HEK293 (cell line): ENCODE measurements around the gene RBFOX1.

Source experiments
- CTCF ChIA-PET: fragments of 350-600 bp; formaldehyde crosslinking; extraction: SDS; loops from one replicate; lab custom pipeline; 2021; ENCODE audit warnings: antibody characterized with exemption; lab: Yijun Ruan, JAX
- POLR2A ChIA-PET: fragments of 300-600 bp; formaldehyde crosslinking; extraction: SDS; loops from one replicate; lab custom pipeline; 2020; ENCODE audit warnings: antibody characterized with exemption, inconsistent platforms; lab: Yijun Ruan, JAX
- H3K27ac ChIP-seq: fragments of 200-500 bp; sonication (Bioruptor generic); 2 replicates; pipeline ENCODE4 v1.5.1; 2014; ENCODE audit warnings: low read depth, low read length, control low read depth, inconsistent platforms; ENCODE audit errors: extremely low read depth
- H3K36me3 ChIP-seq, 2 experiments: fragments of 200-500 bp in 1 of 2; sonication (Bioruptor generic) in 1 of 2; 1 replicate in 1 of 2; 2 replicates in 1 of 2; pipeline ENCODE4 v1.5.1; 2014 to 2017; ENCODE audit warnings: inconsistent platforms in 2 of 2, low read length in 2 of 2; ENCODE audit not compliant: control insufficient read depth in 2 of 2, insufficient read depth in 1 of 2
- H3K4me1 ChIP-seq: fragments of 200-500 bp; sonication (Bioruptor generic); 2 replicates; pipeline ENCODE4 v1.5.1; 2014; ENCODE audit warnings: mild to moderate bottlenecking, low read length, inconsistent platforms; ENCODE audit not compliant: control insufficient read depth, insufficient read depth
- H3K4me3 ChIP-seq: 2 replicates; pipeline ENCODE4 v1.5.1; 2011; ENCODE audit warnings: low read depth, mild to moderate bottlenecking, control low read depth, low read length, moderate library complexity
- H3K9me3 ChIP-seq: fragments of 200-500 bp; sonication (Bioruptor generic); 2 replicates; pipeline ENCODE4 v1.5.1; 2014; ENCODE audit warnings: low read depth, low read length, inconsistent platforms; ENCODE audit not compliant: control insufficient read depth, insufficient read depth
- BCL11A ChIP-seq: fragments of 450-650 bp; formaldehyde crosslinking; IDR thresholded peaks from 2 replicates; pipeline ENCODE4 v1.5.1; 2016; ENCODE audit warnings: low read depth, missing biosample characterization, missing genetic modification characterization
- BCL11B ChIP-seq: fragments of 450-650 bp; formaldehyde crosslinking; IDR thresholded peaks from 2 replicates; pipeline ENCODE4 v1.5.1; 2016; ENCODE audit warnings: low read depth, missing biosample characterization, missing genetic modification characterization
- GLI4 ChIP-seq: fragments of 450-650 bp; formaldehyde crosslinking; IDR thresholded peaks from 2 replicates; pipeline ENCODE4 v1.5.1; 2016; ENCODE audit warnings: missing biosample characterization, missing genetic modification characterization
- GLIS2 ChIP-seq: fragments of 450-650 bp; formaldehyde crosslinking; IDR thresholded peaks from 2 replicates; pipeline ENCODE4 v1.5.1; 2016; ENCODE audit warnings: missing biosample characterization, missing genetic modification characterization
- HOXD13 ChIP-seq: sonication (generic); formaldehyde crosslinking; IDR thresholded peaks from 2 replicates; pipeline ENCODE4 v1.8.0; 2022; ENCODE audit warnings: missing genetic modification reagents, borderline replicate concordance
- KLF16 ChIP-seq: fragments of 450-650 bp; formaldehyde crosslinking; IDR thresholded peaks from 2 replicates; pipeline ENCODE4 v1.5.1; 2017; ENCODE audit warnings: missing biosample characterization, missing genetic modification characterization
- KLF8 ChIP-seq: fragments of 450-650 bp; formaldehyde crosslinking; IDR thresholded peaks from 2 replicates; pipeline ENCODE4 v1.5.1; 2016; ENCODE audit warnings: missing biosample characterization, missing genetic modification characterization
- MYNN ChIP-seq: fragments of 450-650 bp; formaldehyde crosslinking; IDR thresholded peaks from 2 replicates; pipeline ENCODE4 v1.5.1; 2016; ENCODE audit warnings: missing biosample characterization, missing genetic modification characterization, borderline replicate concordance
- SCRT2 ChIP-seq: fragments of 450-650 bp; formaldehyde crosslinking; IDR thresholded peaks from 2 replicates; pipeline ENCODE4 v1.5.1; 2016; ENCODE audit warnings: missing biosample characterization, missing genetic modification characterization
- SP2 ChIP-seq: fragments of 450-650 bp; formaldehyde crosslinking; IDR thresholded peaks from 2 replicates; pipeline ENCODE4 v1.5.1; 2016; ENCODE audit warnings: missing biosample characterization, missing genetic modification characterization
- ZFP37 ChIP-seq: fragments of 450-650 bp; formaldehyde crosslinking; IDR thresholded peaks from 2 replicates; pipeline ENCODE4 v1.5.1; 2016; ENCODE audit warnings: missing biosample characterization, missing genetic modification characterization
- ZFP41 ChIP-seq: fragments of 450-650 bp; formaldehyde crosslinking; IDR thresholded peaks from 2 replicates; pipeline ENCODE4 v1.5.1; 2016; ENCODE audit warnings: missing biosample characterization, missing genetic modification characterization, borderline replicate concordance
- ZIC2 ChIP-seq: fragments of 450-650 bp; formaldehyde crosslinking; IDR thresholded peaks from 2 replicates; pipeline ENCODE4 v1.5.1; 2016; ENCODE audit warnings: missing biosample characterization, missing genetic modification characterization
- ZNF112 ChIP-seq: fragments of 450-650 bp; formaldehyde crosslinking; IDR thresholded peaks from 2 replicates; pipeline ENCODE4 v1.5.0; 2017; ENCODE audit warnings: missing biosample characterization, missing genetic modification characterization
- ZNF157 ChIP-seq: fragments of 450-650 bp; formaldehyde crosslinking; IDR thresholded peaks from 2 replicates; pipeline ENCODE4 v1.5.1; 2016; ENCODE audit warnings: missing biosample characterization, missing genetic modification characterization
- ZNF311 ChIP-seq: fragments of 450-650 bp; formaldehyde crosslinking; IDR thresholded peaks from 2 replicates; pipeline ENCODE4 v1.5.1; 2017; ENCODE audit warnings: missing biosample characterization, missing genetic modification characterization, borderline replicate concordance
- ZNF324 ChIP-seq: fragments of 450-650 bp; formaldehyde crosslinking; IDR thresholded peaks from 2 replicates; pipeline ENCODE4 v1.5.1; 2016; ENCODE audit warnings: missing biosample characterization, missing genetic modification characterization
- ZNF335 ChIP-seq: fragments of 450-650 bp; formaldehyde crosslinking; conservative IDR thresholded peaks from 2 replicates; pipeline ENCODE4 v1.5.1; 2016; ENCODE audit warnings: missing biosample characterization, missing genetic modification characterization
- ZNF394 ChIP-seq: fragments of 450-650 bp; formaldehyde crosslinking; IDR thresholded peaks from 2 replicates; pipeline ENCODE4 v1.5.1; 2016; ENCODE audit warnings: missing biosample characterization, missing genetic modification characterization, mild to moderate bottlenecking, moderate library complexity, borderline replicate concordance
- ZNF426 ChIP-seq: fragments of 450-650 bp; formaldehyde crosslinking; IDR thresholded peaks from 2 replicates; pipeline ENCODE4 v1.5.1; 2017; ENCODE audit warnings: missing biosample characterization, missing genetic modification characterization, mild to moderate bottlenecking, inconsistent platforms, moderate library complexity
- ZNF433 ChIP-seq: fragments of 450-650 bp; formaldehyde crosslinking; IDR thresholded peaks from 2 replicates; pipeline ENCODE4 v1.5.1; 2016; ENCODE audit warnings: missing biosample characterization, missing genetic modification characterization, low read depth
- ZNF529 ChIP-seq: fragments of 450-650 bp; formaldehyde crosslinking; IDR thresholded peaks from 2 replicates; pipeline ENCODE4 v1.5.1; 2017; ENCODE audit warnings: missing genetic modification characterization, missing biosample characterization; ENCODE audit not compliant: insufficient replicate concordance
- ZNF610 ChIP-seq: fragments of 450-650 bp; formaldehyde crosslinking; IDR thresholded peaks from 2 replicates; pipeline ENCODE4 v1.5.1; 2016; ENCODE audit warnings: missing biosample characterization, missing genetic modification characterization, borderline replicate concordance
- ZNF660 ChIP-seq: fragments of 450-650 bp; IDR thresholded peaks from 2 replicates; pipeline ENCODE4 v1.5.1; 2018; ENCODE audit warnings: missing biosample characterization, mild to moderate bottlenecking, missing genetic modification characterization
- ZNF785 ChIP-seq: fragments of 450-650 bp; formaldehyde crosslinking; IDR thresholded peaks from 2 replicates; pipeline ENCODE4 v1.5.1; 2016; ENCODE audit warnings: missing biosample characterization, missing genetic modification characterization
- ZNF791 ChIP-seq: fragments of 450-650 bp; formaldehyde crosslinking; IDR thresholded peaks from 2 replicates; pipeline ENCODE4 v1.5.1; 2016; ENCODE audit warnings: missing biosample characterization, missing genetic modification characterization
- ZSCAN30 ChIP-seq: fragments of 450-650 bp; IDR thresholded peaks from 2 replicates; pipeline ENCODE4 v1.5.1; 2018; ENCODE audit warnings: missing biosample characterization, mild to moderate bottlenecking, missing genetic modification characterization, moderate library complexity
- TF ChIP-seq, protein P1 (sequence below): fragments of 450-650 bp; formaldehyde crosslinking; IDR thresholded peaks from 2 replicates; pipeline ENCODE4 v1.5.1; 2017; ENCODE audit warnings: missing biosample characterization, missing genetic modification characterization

The RBFOX1 gene

GRCh38 chr16:7449808-7450207, 117.2 kb downstream of the RBFOX1 start:
- ChIA-PET POLR2A (no interaction called here), CTCF (no interaction called here)
- no peaks in the 10 kb centered on the region for H3K9me3 ChIP-seq
- no peak overlapping the region for H3K27ac ChIP-seq
- H3K4me1 ChIP-seq, result no peaks in the 10 kb centered on the region
- no peak overlapping the region for H3K4me3 ChIP-seq
- TF ChIP-seq SCRT2 (no peak), ZNF394 (no peak), HOXD13 (no peak), ZNF157 (no peak), ZNF426 (tag by site-specific recombination) (no peak), ZNF324 (tag by site-specific recombination) (no peak), SP2 (tag by site-specific recombination) (no peak), ZNF660 (tag by site-specific recombination) (no peak), ZNF433 (tag by site-specific recombination) (no peak), ZNF529 (tag by site-specific recombination) (no peak)
- TF ChIP-seq, all 188 proteins: peak for 0
- H3K36me3 ChIP-seq, result no peaks in the 10 kb centered on the region

DNA sequence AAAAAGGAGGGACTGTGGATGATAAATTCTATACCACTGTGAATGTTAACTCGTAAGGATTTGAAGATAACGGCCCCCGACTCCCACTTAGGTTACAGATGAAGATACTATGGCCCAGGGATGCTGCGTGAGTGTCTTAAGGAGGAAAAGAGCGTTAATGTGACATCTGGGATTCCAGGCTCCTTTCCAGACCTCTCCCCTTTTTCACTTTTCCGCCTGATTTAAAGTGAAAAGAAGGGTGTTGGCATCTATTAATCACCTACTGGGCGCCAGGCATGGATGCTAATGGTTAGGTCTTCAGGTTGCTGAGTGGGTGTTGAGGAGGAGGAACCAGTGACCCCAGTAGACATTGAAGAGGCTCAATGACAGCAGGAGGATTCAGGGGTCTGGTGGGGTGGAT, 117.8 kb downstream of the RBFOX1 start:
- ChIA-PET POLR2A (no interaction called here), CTCF (no interaction called here)
- Histone ChIP-seq H3K36me3 (no peaks in the 10 kb centered on the region), H3K9me3 (no peaks in the 10 kb centered on the region), H3K4me3 (no peak overlapping the region), H3K27ac (no peak overlapping the region), H3K4me1 (no peaks in the 10 kb centered on the region)
- TF ChIP-seq GLI4 (tag by site-specific recombination) (no peak), ZNF335 (tag by site-specific recombination) (no peak), ZSCAN30 (tag by site-specific recombination) (no peak), ZNF324 (tag by site-specific recombination) (no peak), BCL11B (tag by site-specific recombination) (no peak), ZNF785 (no peak), ZIC2 (no peak), KLF8 (tag by site-specific recombination) (no peak)

GRCh38 chr16:7452090-7452489, 119.4 kb downstream of the RBFOX1 start:
- no peak overlapping the region for H3K27ac ChIP-seq
- H3K9me3 ChIP-seq, result no peaks in the 10 kb centered on the region
- no peak for TF ChIP-seq KLF16
- no peak for TF ChIP-seq GLIS2 (tag by site-specific recombination)
- TF ChIP-seq ZNF610 (tag by site-specific recombination), result no peak
- TF ChIP-seq ZNF791 (tag by site-specific recombination), result no peak
- no peak for TF ChIP-seq ZNF660 (tag by site-specific recombination)
- no peak for TF ChIP-seq ZNF394
- TF ChIP-seq, protein P1, sequence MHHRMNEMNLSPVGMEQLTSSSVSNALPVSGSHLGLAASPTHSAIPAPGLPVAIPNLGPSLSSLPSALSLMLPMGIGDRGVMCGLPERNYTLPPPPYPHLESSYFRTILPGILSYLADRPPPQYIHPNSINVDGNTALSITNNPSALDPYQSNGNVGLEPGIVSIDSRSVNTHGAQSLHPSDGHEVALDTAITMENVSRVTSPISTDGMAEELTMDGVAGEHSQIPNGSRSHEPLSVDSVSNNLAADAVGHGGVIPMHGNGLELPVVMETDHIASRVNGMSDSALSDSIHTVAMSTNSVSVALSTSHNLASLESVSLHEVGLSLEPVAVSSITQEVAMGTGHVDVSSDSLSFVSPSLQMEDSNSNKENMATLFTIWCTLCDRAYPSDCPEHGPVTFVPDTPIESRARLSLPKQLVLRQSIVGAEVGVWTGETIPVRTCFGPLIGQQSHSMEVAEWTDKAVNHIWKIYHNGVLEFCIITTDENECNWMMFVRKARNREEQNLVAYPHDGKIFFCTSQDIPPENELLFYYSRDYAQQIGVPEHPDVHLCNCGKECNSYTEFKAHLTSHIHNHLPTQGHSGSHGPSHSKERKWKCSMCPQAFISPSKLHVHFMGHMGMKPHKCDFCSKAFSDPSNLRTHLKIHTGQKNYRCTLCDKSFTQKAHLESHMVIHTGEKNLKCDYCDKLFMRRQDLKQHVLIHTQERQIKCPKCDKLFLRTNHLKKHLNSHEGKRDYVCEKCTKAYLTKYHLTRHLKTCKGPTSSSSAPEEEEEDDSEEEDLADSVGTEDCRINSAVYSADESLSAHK, result no peak
- no peak for TF ChIP-seq ZSCAN30 (tag by site-specific recombination)
- TF ChIP-seq ZNF426 (tag by site-specific recombination), result no peak
- no peak for TF ChIP-seq ZNF335 (tag by site-specific recombination)
- TF ChIP-seq ZNF112, result no peak
- TF ChIP-seq ZFP37 (tag by site-specific recombination), result no peak
- TF ChIP-seq ZNF311, result no peak
- no peak for TF ChIP-seq MYNN (tag by site-specific recombination)
- TF ChIP-seq BCL11A (tag by site-specific recombination), result no peak
- no peak for TF ChIP-seq ZFP41 (tag by site-specific recombination)
- CTCF ChIA-PET, result no interaction called here
- POLR2A ChIA-PET, result no interaction called here
- H3K4me3 ChIP-seq, result no peak overlapping the region
- H3K4me1 ChIP-seq, result no peaks in the 10 kb centered on the region
- no peaks in the 10 kb centered on the region for H3K36me3 ChIP-seq
